H1 (cell line): Measurements from ENCODE around the gene LITAF. TPM values are rescaled to one million over a fixed set of nuclear protein-coding genes. Genes with fewer than 3 reads are reported as not detected.

ENCODE experiments used
- CTCF ChIA-PET: fragments of 300-600 bp; sonication (Branson Sonifier 250); formaldehyde crosslinking; loops from one replicate; lab custom pipeline; 2021; ENCODE audit not compliant: partially characterized antibody; lab: Charles Lee
- POLR2A ChIA-PET: fragments of 300-600 bp; sonication (Branson Sonifier 250); formaldehyde crosslinking; loops from one replicate; lab custom pipeline; 2021; ENCODE audit warnings: inconsistent platforms; ENCODE audit not compliant: partially characterized antibody; lab: Charles Lee
- DNase-seq, 2 experiments: peaks; one replicate each; pipeline versions ENCODE4 v3.0.0 to v3.0.0-alpha.2; 2010 to 2022; ENCODE audit warnings: low spot score in 2 of 2, low read depth in 1 of 2, mixed read lengths in 1 of 2
- FAIRE-seq: peaks from 2 replicates; lab custom pipeline; 2011; peaks lifted over from hg19 to GRCh38; lab: Jason Lieb, UNC
- H2AFZ ChIP-seq: 2 replicates; pipeline ENCODE4 v1.8.1; 2012; ENCODE audit warnings: low read length, inconsistent platforms
- H2AK5ac ChIP-seq: 2 replicates; pipeline ENCODE4 v1.6.1; 2013; ENCODE audit warnings: low read depth, low read length
- H2BK120ac ChIP-seq: replicated peaks from 2 replicates; pipeline ENCODE3; 2013; ENCODE audit warnings: low read depth, low read length, inconsistent platforms
- H2BK12ac ChIP-seq: 2 replicates; pipeline ENCODE4 v1.6.1; 2013; ENCODE audit warnings: low read depth, low read length
- H2BK15ac ChIP-seq: 2 replicates; pipeline ENCODE4 v1.6.1; 2013; ENCODE audit warnings: low read length
- H2BK20ac ChIP-seq: 2 replicates; pipeline ENCODE4 v1.6.1; 2013; ENCODE audit warnings: low read length
- H2BK5ac ChIP-seq: 2 replicates; pipeline ENCODE4 v1.6.1; 2013; ENCODE audit warnings: low read depth, low read length
- H3K14ac ChIP-seq: 2 replicates; pipeline ENCODE4 v1.6.1; 2013; ENCODE audit warnings: inconsistent platforms; ENCODE audit not compliant: insufficient read length
- H3K18ac ChIP-seq: 2 replicates; pipeline ENCODE4 v1.6.1; 2013; ENCODE audit warnings: low read length; ENCODE audit errors: extremely low read depth
- H3K23ac ChIP-seq: 2 replicates; pipeline ENCODE4 v1.6.1; 2013; ENCODE audit warnings: inconsistent platforms; ENCODE audit not compliant: insufficient read length
- H3K23me2 ChIP-seq: 2 replicates; pipeline ENCODE4 v1.6.1; 2013; ENCODE audit warnings: low read depth, low read length
- H3K27ac ChIP-seq: 2 replicates; pipeline ENCODE4 v1.6.1; 2011; ENCODE audit warnings: low read depth, low read length, inconsistent platforms
- H3K27me3 ChIP-seq, 4 experiments: replicated peaks in 1 of 4; 1 replicate in 1 of 4; 2 replicates in 3 of 4; pipeline versions ENCODE4 v1.6.1 to v1.8.1; 2011 to 2013; ENCODE audit warnings: low read length in 3 of 4, mild to moderate bottlenecking in 3 of 4, inconsistent platforms in 2 of 4, mixed read lengths in 2 of 4, moderate library complexity in 1 of 4; ENCODE audit not compliant: control insufficient read depth in 3 of 4, insufficient read depth in 3 of 4; ENCODE audit errors: extremely low read depth in 1 of 4
- H3K36me3 ChIP-seq, 4 experiments: 2 replicates each; pipeline versions ENCODE4 v1.6.1 to v1.8.1; 2011 to 2013; ENCODE audit warnings: mild to moderate bottlenecking in 4 of 4, low read length in 3 of 4, moderate library complexity in 2 of 4, control low read depth in 1 of 4, inconsistent platforms in 1 of 4; ENCODE audit not compliant: insufficient read depth in 4 of 4, control insufficient read depth in 2 of 4
- H3K4ac ChIP-seq: replicated peaks from 2 replicates; pipeline ENCODE3; 2013; ENCODE audit warnings: low read length, low read depth, mixed read lengths, inconsistent platforms; ENCODE audit not compliant: insufficient read length
- H3K4me1 ChIP-seq, 4 experiments: replicated peaks in 1 of 4; 1 replicate in 1 of 4; 2 replicates in 3 of 4; pipeline versions ENCODE4 v1.6.1 to v1.8.1; 2011 to 2013; ENCODE audit warnings: low read length in 3 of 4, inconsistent platforms in 2 of 4, mixed read lengths in 1 of 4; ENCODE audit not compliant: insufficient read depth in 4 of 4, control insufficient read depth in 3 of 4
- H3K4me2 ChIP-seq, 2 experiments: 2 replicates each; pipeline versions ENCODE4 v1.6.1 to v1.8.1; 2011 to 2013; ENCODE audit warnings: low read depth in 2 of 2, low read length in 2 of 2, control low read depth in 1 of 2, inconsistent platforms in 1 of 2, mild to moderate bottlenecking in 1 of 2; ENCODE audit not compliant: insufficient read depth in 1 of 2
- H3K4me3 ChIP-seq, 4 experiments: fragments of 200-600, 300-600 bp in 1 of 4; sonication (generic), shearing (Covaris generic), sonication (Bioruptor Twin) in 1 of 4; 2 replicates each; pipeline versions ENCODE4 v1.5.1 to v1.8.1; 2011 to 2016; ENCODE audit warnings: low read length in 4 of 4, low read depth in 3 of 4, control low read depth in 2 of 4, inconsistent platforms in 2 of 4, mild to moderate bottlenecking in 2 of 4, mixed read lengths in 1 of 4, moderate library complexity in 1 of 4; ENCODE audit not compliant: insufficient read depth in 2 of 4; ENCODE audit errors: extremely low read depth in 1 of 4
- H3K56ac ChIP-seq: replicated peaks from 2 replicates; pipeline ENCODE3; 2013; ENCODE audit warnings: low read depth, mild to moderate bottlenecking, mixed read lengths, low read length, inconsistent platforms; ENCODE audit not compliant: insufficient read length
- H3K79me1 ChIP-seq: 2 replicates; pipeline ENCODE4 v1.6.1; 2013; ENCODE audit warnings: low read depth, low read length, control low read depth
- H3K79me2 ChIP-seq, 2 experiments: 2 replicates each; pipeline versions ENCODE4 v1.6.1 to v1.8.1; 2012 to 2013; ENCODE audit warnings: low read length in 2 of 2, mild to moderate bottlenecking in 2 of 2, inconsistent platforms in 1 of 2; ENCODE audit not compliant: insufficient read depth in 2 of 2, control insufficient read depth in 1 of 2
- H3K9ac ChIP-seq, 4 experiments: replicated peaks in 1 of 4; 1 replicate in 1 of 4; 2 replicates in 3 of 4; pipeline versions ENCODE4 v1.6.1 to v1.8.1; 2011 to 2013; ENCODE audit warnings: low read depth in 3 of 4, low read length in 3 of 4, control low read depth in 2 of 4, mild to moderate bottlenecking in 2 of 4, moderate library complexity in 2 of 4, inconsistent platforms in 1 of 4; ENCODE audit errors: extremely low read depth in 1 of 4
- H3K9me3 ChIP-seq, 2 experiments: 2 replicates each; pipeline versions ENCODE4 v1.6.1 to v1.8.1; 2012 to 2013; ENCODE audit warnings: mild to moderate bottlenecking in 2 of 2, moderate library complexity in 2 of 2, control low read depth in 1 of 2, inconsistent platforms in 1 of 2, low read depth in 1 of 2, low read length in 1 of 2, mixed read lengths in 1 of 2; ENCODE audit not compliant: insufficient read depth in 2 of 2
- H4K20me1 ChIP-seq, 2 experiments: replicated peaks in 1 of 2; 2 replicates each; pipeline versions ENCODE3 to v1.8.1; 2011 to 2013; ENCODE audit warnings: inconsistent platforms in 2 of 2, low read length in 2 of 2, mild to moderate bottlenecking in 1 of 2; ENCODE audit not compliant: insufficient read depth in 2 of 2, control insufficient read depth in 1 of 2
- H4K5ac ChIP-seq: 2 replicates; pipeline ENCODE4 v1.6.1; 2013; ENCODE audit warnings: low read length, low read depth, mixed read lengths, inconsistent platforms; ENCODE audit not compliant: insufficient read length
- H4K8ac ChIP-seq: 2 replicates; pipeline ENCODE4 v1.8.0; 2013; ENCODE audit warnings: mild to moderate bottlenecking, moderate library complexity, low read length, inconsistent platforms; ENCODE audit not compliant: insufficient read depth; ENCODE audit errors: extremely low read depth
- H4K91ac ChIP-seq: replicated peaks from 2 replicates; pipeline ENCODE3; 2013; ENCODE audit warnings: low read length, mixed read lengths, inconsistent platforms; ENCODE audit not compliant: insufficient read length
- CBX8 ChIP-seq: fragments of 300-800, 300-1000 bp; sonication (generic); IDR thresholded peaks from 2 replicates; pipeline ENCODE4 v1.7.1; 2016; ENCODE audit warnings: low read depth, low read length, borderline replicate concordance
- KDM1A ChIP-seq: fragments of 200-600, 300-600 bp; sonication (generic); IDR thresholded peaks from 2 replicates; pipeline ENCODE4 v1.7.1; 2016; ENCODE audit warnings: mild to moderate bottlenecking, low read length, borderline replicate concordance
- WGBS, 2 experiments: shearing (Covaris generic) in 1 of 2; methylation state at CpG; one replicate each; pipeline versions ENCODE4 v1.1.6 to v1.1.7; 2013 to 2015; ENCODE audit warnings: low lambda C conversion rate in 2 of 2, mixed read lengths in 2 of 2, inconsistent platforms in 1 of 2, low coverage in 1 of 2, missing lambda C conversion rate in 1 of 2; ENCODE audit not compliant: insufficient replicate concordance in 2 of 2, insufficient coverage in 1 of 2, insufficient read length in 1 of 2; ENCODE audit errors: extremely low coverage in 1 of 2, missing lambda C conversion rate in 1 of 2; 5-methylcytosine and 5-hydroxymethylcytosine counted together
- polyA plus RNA-seq, 7 experiments: library from polyadenylated mRNA; depleted of rRNA in 3 of 7; stranded (reverse) in 5 of 7; unstranded in 2 of 7; fragments of >200 nt in 5 of 7; fragments of 200-250 nt in 2 of 7; gene quantifications; 1 replicate in 5 of 7; 2 replicates in 1 of 7; 4 replicates in 1 of 7; pipeline versions ENCODE4 v1.2.1 to v1.2.3, GENCODE V29; 2011 to 2013; ENCODE audit warnings: missing spikeins in 2 of 7, mixed read lengths in 2 of 7
- total RNA-seq: library from RNA; stranded (reverse); fragmentation: NEBNext Ultra II Directional; extraction: Animal tissue kit (Norgen Biotek cat#: 25700); gene quantifications from 2 replicates; pipeline ENCODE4 v1.2.1, GENCODE V29; 2021

The LITAF gene
- total and polyA plus RNA-seq, 2 of the 8 experiments (the other 6 are each of a cell fraction or from before 2014, with no cell fraction given): 165 to 205 TPM

- no peak for FAIRE-seq
- no peaks in the 10 kb centered on the region for H3K79me1 ChIP-seq
- H3K36me3 ChIP-seq: no peaks in the 10 kb centered on the region
- H2BK20ac ChIP-seq: no peak overlapping the region
- no peak overlapping the region for H2AFZ ChIP-seq
- no peak overlapping the region for H2BK15ac ChIP-seq
- no peak overlapping the region for H4K5ac ChIP-seq
- no peaks in the 10 kb centered on the region for H3K9me3 ChIP-seq
- no peak overlapping the region for H3K4me3 ChIP-seq
- no peaks in the 10 kb centered on the region for H3K23me2 ChIP-seq
- no peak overlapping the region for H2AK5ac ChIP-seq
- no peak overlapping the region for H3K18ac ChIP-seq
- no peaks in the 10 kb centered on the region for H4K20me1 ChIP-seq
- H3K79me2 ChIP-seq: no peaks in the 10 kb centered on the region
- no peak overlapping the region for H3K56ac ChIP-seq
- peaks cover 0 to 5% (median 2%) of the 10 kb centered on the region in 4 experiments; a peak in 3 of 7 replicates for H3K4me1 ChIP-seq
- TF ChIP-seq CBX8 (no peak), KDM1A (peak; percentile 48; the same call in 1 of the 2 replicates)
- H2BK120ac ChIP-seq: no peak overlapping the region
- H2BK5ac ChIP-seq: no peak overlapping the region
- H3K23ac ChIP-seq: no peak overlapping the region
- H3K27ac ChIP-seq: no peak overlapping the region
- no peaks in the 10 kb centered on the region for H3K27me3 ChIP-seq
- H3K9ac ChIP-seq: no peak overlapping the region
- H4K91ac ChIP-seq: no peak overlapping the region
- DNase-seq: no peak
- H2BK12ac ChIP-seq: no peak overlapping the region
- POLR2A ChIA-PET: interaction anchor here (4.2 kb wide), 1 partner anchor 11 kb away, joined by 23 read pairs; no protein-coding TSS in a partner anchor
- H3K4ac ChIP-seq: no peak overlapping the region
- no peak overlapping the region for H3K4me2 ChIP-seq
- CTCF ChIA-PET: interaction anchor here (0.6 to 1.7 kb wide), 7 partner anchors 16 to 726 kb away, joined by 3 to 4 read pairs (median 4); no protein-coding TSS in a partner anchor
- WGBS, 2 experiments: 86% methylated on average over 4 of the region's 4 CpGs; no CpG with 5 or more reads in 1 of the 2 experiments
- H3K14ac ChIP-seq: no peak overlapping the region
- H4K8ac ChIP-seq: no peak overlapping the region
These were observed 39.0 kb upstream of the LITAF start for GRCh38 chr16:11625769-11626168.
